SK-N-DZ (cell line): ENCODE data around the gene OR52H1.

ENCODE experiments used
- DNase-seq: peaks from one replicate; pipeline ENCODE4 v3.0.0-alpha.2; 2015; ENCODE audit warnings: low spot score

Gene OR52H1

DNA sequence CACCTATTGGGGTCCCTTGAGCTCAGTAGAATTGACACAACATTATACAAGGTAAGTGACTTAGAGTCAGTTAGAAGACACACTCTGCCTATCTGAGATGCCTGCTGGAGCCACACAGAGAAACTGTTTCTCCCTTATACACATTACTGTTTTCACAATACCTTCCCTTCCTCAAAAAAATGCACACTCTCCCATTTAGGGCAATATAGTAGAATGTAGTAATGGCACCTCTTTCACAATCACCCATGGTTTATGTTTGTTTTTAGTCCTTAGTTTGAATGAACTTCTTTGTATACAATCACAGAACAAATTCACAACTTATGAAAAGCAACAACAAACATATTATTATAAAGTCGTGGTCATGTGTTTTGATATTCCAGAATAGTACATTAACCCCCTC, 14.3 kb downstream of the OR52H1 start:
- DNase-seq = no peak

DNA sequence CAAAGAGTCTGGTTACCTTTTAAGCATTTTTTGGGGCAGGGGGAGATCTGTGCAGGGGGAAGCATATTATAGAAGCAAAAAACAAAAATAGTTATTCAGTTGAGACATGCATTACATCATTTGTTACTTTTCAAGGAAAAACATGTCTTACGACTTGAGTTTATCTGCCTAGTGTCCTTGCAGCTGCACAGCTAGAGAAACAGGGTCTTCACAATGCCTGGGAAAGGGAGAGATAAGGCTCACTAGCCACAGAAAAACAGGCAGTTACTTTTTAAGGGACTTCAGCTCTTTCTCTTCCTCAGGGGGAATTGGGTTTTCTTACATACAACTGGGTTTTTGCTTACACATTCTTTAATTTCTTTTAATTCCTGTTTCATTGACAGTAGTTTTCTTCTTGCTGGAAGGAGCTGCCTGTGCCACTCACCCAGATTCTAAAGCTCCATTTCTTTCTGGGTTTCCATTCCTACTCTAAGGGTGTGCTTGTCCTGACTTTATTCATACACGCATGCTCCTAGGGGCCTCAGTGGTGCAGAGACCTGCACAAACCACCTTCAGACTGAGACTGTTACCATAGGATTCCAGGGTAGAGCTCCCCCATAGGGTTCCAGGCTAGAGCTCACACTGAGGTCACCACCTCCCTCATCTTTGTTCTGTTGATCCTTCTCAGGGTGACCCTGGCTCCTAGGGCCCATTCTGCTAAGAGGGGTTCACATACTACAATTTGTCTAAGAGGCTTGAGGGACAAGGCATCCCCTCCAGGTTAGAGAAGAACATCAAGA, 17.1 kb downstream of the OR52H1 start:
- no peak for DNase-seq

- DNase-seq = no peak
Measured at GRCh38 chr11:5528495-5528894, 19.8 kb downstream of the OR52H1 start.

GRCh38 chr11:5527716-5528115, 20.6 kb downstream of the OR52H1 start:
- no peak for DNase-seq

DNA sequence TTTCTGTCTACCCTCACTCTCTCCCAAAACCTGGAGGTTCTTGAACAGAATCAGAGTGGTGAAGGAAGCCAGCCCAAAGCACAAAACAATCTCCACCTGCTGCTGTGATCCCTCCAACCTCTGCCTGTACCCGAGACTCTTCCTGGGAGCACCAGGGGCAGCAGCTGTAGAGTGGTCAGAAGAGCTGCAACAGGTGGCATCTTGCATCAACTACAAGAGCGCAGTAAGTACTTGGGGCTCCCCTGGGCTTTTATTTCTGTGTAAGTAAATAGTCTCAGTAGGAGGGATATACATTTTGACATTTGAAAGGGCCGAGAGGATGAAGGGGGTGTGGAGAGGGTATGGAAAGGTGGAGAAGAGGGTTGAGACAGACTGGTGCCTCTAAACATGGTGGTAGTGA, 23.6 kb downstream of the OR52H1 start:
- no peak for DNase-seq

DNA sequence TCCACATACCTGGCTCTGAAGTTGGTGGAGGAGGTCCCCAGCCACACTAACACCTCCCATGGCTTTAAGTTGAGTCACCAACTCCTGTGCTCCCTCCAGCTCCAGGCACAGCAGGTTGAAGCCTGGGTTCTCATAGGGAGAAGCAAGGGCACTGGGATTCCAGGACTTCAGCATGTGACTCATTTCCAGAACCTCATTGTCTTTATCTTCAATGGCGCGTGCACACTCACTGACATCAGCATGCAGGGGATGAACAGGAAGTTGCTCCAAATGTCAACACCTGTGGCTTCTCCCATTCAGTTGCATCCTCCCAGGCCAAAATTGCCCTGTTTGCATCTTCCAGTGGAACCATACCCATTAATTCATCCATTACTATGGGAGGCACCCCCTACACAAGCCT, 26.0 kb downstream of the OR52H1 start:
- no peak for DNase-seq

DNA sequence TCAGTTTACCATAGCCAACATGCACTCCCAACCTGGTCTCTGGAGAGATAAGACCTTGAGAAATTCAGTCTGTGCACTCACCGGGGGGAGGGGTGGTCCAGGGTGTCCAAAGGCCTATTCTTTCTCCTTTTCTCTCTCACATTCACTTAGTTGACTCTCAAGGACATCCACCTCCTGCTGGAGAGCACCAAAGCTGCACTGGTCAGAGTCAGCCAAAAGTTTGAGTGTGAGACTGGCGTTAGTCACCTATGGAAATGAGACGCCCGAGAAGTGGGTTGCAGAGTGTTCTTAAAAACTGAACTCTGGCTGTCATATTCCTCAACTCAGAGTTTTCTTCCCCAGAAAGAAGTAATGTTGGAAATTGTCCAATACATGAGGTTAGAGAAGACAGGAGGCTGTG, 26.8 kb downstream of the OR52H1 start:
- DNase-seq = no peak

DNA sequence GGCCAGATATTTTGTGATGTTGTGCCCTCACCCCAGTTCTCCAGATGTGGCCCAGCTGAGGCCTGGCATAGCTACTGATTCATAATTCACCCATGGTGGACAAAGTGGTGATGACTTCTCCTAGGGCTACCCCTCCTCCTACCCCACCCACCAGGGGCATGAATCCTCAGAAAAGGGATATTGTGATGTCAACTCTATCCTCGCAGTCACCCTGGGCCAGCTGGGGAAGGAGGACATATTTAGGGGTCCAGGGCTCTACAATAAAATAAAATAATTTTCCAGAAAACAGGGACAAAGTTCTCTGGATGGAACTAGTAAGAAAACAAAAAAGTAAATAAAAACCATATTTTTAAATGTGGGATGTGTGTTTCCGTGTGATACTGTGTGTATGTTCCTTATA, 31.7 kb downstream of the OR52H1 start, which contains the start of gene UBQLNL:
UBQLNL (minus strand) TSS at position 101 of the 400 bp plus-strand sequence. CDS start 258 bp downstream, outside the sequence.
- DNase-seq = no peak

GRCh38 chr11:5514841-5515240, 33.5 kb downstream of the OR52H1 start:
- no peak for DNase-seq

DNA sequence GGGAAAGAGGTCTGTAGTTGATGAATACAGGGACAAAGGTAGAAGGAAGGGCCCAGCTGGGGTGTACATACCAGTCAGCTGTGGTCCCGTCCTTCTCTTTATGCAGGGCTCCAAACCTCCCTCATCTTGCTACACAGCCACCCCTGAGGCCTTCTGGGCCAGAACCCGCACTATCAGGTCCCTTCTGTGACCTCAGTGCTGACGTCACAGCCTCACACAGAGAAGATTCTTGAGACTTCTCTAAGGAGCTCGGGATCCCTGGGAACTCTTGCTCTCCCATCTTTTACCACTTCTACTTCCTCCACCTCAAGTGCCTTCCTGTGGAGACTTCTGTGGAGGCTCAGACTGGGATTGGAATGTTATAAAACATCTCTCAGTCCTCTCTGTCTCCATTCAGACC, 38.5 kb downstream of the OR52H1 start, which contains the start of gene UBQLN3:
UBQLN3 (minus strand) TSS at position 155 of the 400 bp plus-strand sequence. CDS start 399 bp downstream, outside the sequence.
- DNase-seq = no peak

GRCh38 chr11:5508605-5509004, 39.7 kb downstream of the OR52H1 start:
- no peak for DNase-seq

DNA sequence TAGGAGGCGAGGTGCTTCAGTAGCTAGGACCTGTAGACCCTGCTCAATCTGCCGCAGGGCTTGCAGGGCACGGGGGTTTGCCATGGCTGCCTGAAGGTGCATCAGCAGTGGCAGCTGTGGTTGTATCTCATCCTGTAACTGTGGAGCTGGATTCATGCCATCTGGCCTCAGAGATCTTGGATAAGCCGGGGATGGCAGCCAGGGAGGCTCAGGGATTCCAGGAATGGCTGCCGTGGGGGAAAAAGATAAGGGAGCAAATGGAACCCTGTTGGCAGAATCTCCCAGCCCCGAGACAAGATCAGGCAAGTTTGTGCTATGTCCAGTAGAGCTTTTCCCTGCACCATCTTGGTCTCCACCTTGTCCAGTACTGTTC, 40.4 kb downstream of the OR52H1 start:
- DNase-seq = no peak

DNA sequence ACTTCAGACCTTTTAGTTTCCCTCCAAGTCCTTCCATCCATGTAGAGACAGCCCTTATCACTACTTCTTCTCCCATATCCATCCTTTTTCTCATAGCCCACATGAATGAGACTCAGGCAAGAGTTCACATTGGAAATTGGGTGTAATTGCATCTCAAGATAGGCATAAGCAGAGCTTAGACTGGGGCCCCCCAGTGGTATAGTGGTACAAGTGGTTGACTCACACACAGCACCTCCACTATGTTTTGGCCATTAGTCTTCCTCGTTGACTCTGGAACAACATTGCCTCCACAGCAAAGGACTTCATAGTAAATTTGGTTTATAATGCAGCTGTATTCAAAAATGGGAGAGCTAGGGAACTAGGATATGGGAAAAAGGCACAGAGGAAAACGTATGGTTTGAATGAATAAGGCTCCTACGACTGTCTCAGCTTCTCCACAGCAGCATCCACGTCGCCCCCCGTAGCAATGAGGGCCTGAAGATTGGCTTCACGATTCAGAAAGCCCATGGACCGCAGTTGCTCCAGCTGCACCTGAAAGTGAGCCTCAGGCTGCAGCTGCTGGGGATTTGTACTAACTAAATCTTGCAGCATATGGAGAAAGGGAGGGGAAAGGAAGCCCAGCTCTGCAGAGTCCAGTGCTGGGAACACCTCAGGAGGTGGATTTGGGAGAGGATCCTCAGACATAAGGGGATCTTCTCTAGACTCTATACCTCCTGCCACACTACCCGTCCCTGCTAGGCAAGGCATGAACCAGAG, 41.0 kb downstream of the OR52H1 start:
- DNase-seq = no peak

DNA sequence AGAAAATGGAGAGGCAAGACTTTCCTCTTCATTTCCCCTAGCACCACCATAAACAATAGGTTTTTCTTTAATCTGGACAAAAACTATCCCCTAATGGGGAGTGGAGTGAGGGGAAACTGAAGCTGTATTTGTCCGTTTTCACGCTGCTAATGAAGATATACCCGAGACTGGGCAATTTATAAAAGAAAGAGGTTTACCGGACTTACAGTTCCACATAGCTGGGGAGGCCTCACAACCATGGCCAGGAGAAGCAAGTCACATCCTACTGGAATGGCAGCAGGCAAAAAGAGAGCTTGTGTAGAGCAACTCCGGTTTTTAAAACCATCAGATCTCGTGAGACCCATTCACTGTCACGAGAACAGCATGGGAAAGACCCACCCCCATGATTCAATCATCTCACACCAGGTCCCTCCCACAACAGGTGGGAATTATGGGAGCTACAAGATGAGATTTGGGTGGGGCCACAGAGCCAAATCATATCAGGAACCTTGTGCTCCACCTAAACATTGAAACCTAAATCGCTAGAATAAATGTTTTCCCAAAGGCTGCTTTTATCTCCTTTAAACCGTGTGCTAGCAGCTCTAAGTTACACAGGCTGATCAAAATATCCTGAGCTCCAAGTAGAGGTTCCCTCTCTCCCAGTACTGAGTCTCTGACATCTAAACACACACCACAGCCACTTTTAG, 42.8 kb downstream of the OR52H1 start:
- DNase-seq = no peak

DNA sequence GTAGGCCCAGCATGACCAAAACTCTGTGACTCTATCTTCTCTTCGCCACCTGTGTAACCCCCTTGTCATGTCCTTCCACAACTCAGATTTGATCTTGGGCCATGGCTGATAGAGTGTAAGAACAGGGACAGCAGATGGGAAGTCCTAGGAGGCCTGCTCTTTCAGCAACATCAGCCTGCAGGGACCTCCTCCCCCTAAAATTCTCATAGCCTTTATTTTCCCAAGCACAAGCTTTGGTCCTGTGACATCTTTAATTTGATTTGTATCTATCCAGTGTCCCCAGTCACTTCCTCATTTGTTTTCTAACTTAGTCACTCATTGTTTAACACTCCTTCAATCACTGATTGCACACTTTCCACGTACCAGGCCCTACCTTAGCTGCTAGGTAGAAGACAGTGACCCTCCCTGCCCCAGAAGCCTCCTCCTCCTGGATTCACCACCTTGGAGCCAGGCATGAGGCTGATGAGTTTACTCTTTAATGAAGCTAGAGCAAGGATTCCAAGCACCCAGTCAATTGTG, 43.9 kb downstream of the OR52H1 start:
- no peak for DNase-seq

GRCh38 chr11:5500393-5500801, 47.9 kb downstream of the OR52H1 start:
- DNase-seq = no peak

DNA sequence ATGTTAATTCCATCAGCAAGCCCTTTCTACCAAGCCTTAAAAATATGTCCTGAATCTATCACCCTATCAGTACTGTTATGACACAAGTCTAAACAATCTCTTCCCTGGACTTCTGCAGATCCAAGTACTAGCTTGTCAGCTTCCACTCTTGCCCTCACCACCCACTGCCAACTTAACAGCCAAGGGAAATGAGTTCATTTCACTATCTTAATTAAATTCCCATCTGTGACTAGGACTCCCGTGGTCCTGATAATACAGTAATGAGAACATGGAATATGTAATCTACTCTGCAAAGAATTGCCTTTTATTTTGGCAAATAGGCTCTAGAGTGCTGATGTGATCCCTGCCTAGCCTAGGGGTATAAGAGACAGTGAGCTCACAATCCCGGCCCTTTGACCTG, 48.7 kb downstream of the OR52H1 start:
- no peak for DNase-seq
